GM12892 (cell line): ENCODE measurements around the gene CCDC184.

Source experiments
- POLR2A ChIP-seq: IDR thresholded peaks from 2 replicates; pipeline ENCODE4 v1.6.1; 2011; ENCODE audit warnings: low read depth, low read length, control low read depth
- POLR2AphosphoS5 ChIP-seq: IDR thresholded peaks from 2 replicates; pipeline ENCODE4 v1.6.1; 2011; ENCODE audit warnings: low read depth, low read length, control low read depth
- TAF1 ChIP-seq: IDR thresholded peaks from 2 replicates; pipeline ENCODE4 v1.6.1; 2011; ENCODE audit warnings: low read depth, mild to moderate bottlenecking, control low read depth, low read length, borderline replicate concordance

GRCh38 chr12:48163150-48163747 lies 20.2 kb upstream of the CCDC184 start:
- no peak for TF ChIP-seq POLR2A
- TF ChIP-seq TAF1: no peak
- no peak for TF ChIP-seq POLR2AphosphoS5
